GM12878 (cell line): Measurements from ENCODE around the gene PCDHGB5. TPM values are rescaled to one million over a fixed set of nuclear protein-coding genes. Genes with fewer than 3 reads are reported as not detected.

ENCODE experiments used
- ATAC-seq: fragments of 200-7000 bp; cut with Tn5 transposase; 3 replicates; pipeline ENCODE4 v1.9.1; 2020; ENCODE audit warnings: mild to moderate bottlenecking, moderate library complexity
- BruUV-seq: library from RNA; stranded (reverse); fragments of 400-500 nt; replicated peaks from 2 replicates; lab custom pipeline; 2021; lab: Mats Ljungman, UMichigan
- CTCF ChIA-PET: fragments of 300-600 bp; sonication (Branson Sonifier 250); formaldehyde crosslinking; extraction: SDS; loops from one replicate; lab custom pipeline; 2021; ENCODE audit warnings: inconsistent platforms; lab: Yijun Ruan, JAX
- POLR2A ChIA-PET: fragments of 350-600 bp; formaldehyde crosslinking; extraction: SDS; loops from one replicate; lab custom pipeline; 2021; ENCODE audit warnings: inconsistent platforms; lab: Charles Lee
- RAD21 ChIA-PET: fragments of 300-600 bp; sonication (Branson Sonifier 250); formaldehyde crosslinking; loops from one replicate; lab custom pipeline; 2023; ENCODE audit warnings: antibody characterized with exemption; ENCODE audit not compliant: unreplicated experiment; lab: Charles Lee
- SMC1A ChIA-PET: fragments of 300-600 bp; sonication (Branson Sonifier 250); formaldehyde crosslinking; loops from one replicate; lab custom pipeline; 2023; ENCODE audit not compliant: unreplicated experiment, uncharacterized antibody; lab: Charles Lee
- DNase-seq: peaks from one replicate; pipeline ENCODE4 v3.0.0-alpha.2; 2011; ENCODE audit warnings: low read depth, low spot score
- FAIRE-seq: peaks from 3 replicates; lab custom pipeline; 2011; peaks lifted over from hg19 to GRCh38; lab: Jason Lieb, UNC
- H2AFZ ChIP-seq: 2 replicates; pipeline ENCODE4 v1.6.0; 2011; ENCODE audit warnings: low read depth, low read length, control low read depth; ENCODE audit not compliant: control insufficient read depth
- H3K27ac ChIP-seq: 2 replicates; pipeline ENCODE4 v1.5.1; 2011; ENCODE audit warnings: control low read depth; ENCODE audit not compliant: control insufficient read depth, insufficient read depth
- H3K27me3 ChIP-seq, 2 experiments: replicated peaks in 1 of 2; 2 replicates each; pipeline versions ENCODE4 v1.6.0 to v1.6.1; 2011; ENCODE audit warnings: low read length in 1 of 2; ENCODE audit not compliant: control insufficient read depth in 2 of 2, insufficient read depth in 2 of 2
- H3K36me3 ChIP-seq, 2 experiments: 2 replicates each; pipeline ENCODE4 v1.5.1; 2011; ENCODE audit warnings: low read length in 1 of 2; ENCODE audit not compliant: control insufficient read depth in 2 of 2, insufficient read depth in 2 of 2
- H3K4me1 ChIP-seq: 2 replicates; pipeline ENCODE4 v1.6.1; 2011; ENCODE audit warnings: mild to moderate bottlenecking, low read length, moderate library complexity, mixed read lengths; ENCODE audit not compliant: control insufficient read depth, insufficient read depth
- H3K4me2 ChIP-seq: 2 replicates; pipeline ENCODE4 v1.6.0; 2011; ENCODE audit warnings: control low read depth; ENCODE audit not compliant: control insufficient read depth, insufficient read depth
- H3K4me3 ChIP-seq: fragments of 200-600 bp; sonication (generic); 2 replicates; pipeline ENCODE4 v1.5.1; 2016
- H3K79me2 ChIP-seq: 2 replicates; pipeline ENCODE4 v1.6.0; 2011; ENCODE audit warnings: low read length; ENCODE audit not compliant: control insufficient read depth, insufficient read depth
- H3K9ac ChIP-seq: 2 replicates; pipeline ENCODE4 v1.8.0; 2011; ENCODE audit warnings: low read length, control low read depth, mixed read lengths; ENCODE audit not compliant: control insufficient read depth, insufficient read depth
- H3K9me3 ChIP-seq: replicated peaks from 3 replicates; pipeline ENCODE4 v1.5.1; 2011; ENCODE audit warnings: mild to moderate bottlenecking, low read length; ENCODE audit not compliant: control insufficient read depth, insufficient read depth
- H4K20me1 ChIP-seq: 2 replicates; pipeline ENCODE4 v1.6.0; 2011; ENCODE audit not compliant: control insufficient read depth, insufficient read depth
- CEBPB ChIP-seq, 2 experiments: fragments of 150-350 bp in 1 of 2; IDR thresholded peaks; 2 replicates each; pipeline ENCODE4 v1.6.1; 2012 to 2014; ENCODE audit warnings: low read depth in 2 of 2, low read length in 2 of 2, borderline replicate concordance in 1 of 2, inconsistent platforms in 1 of 2
- CEBPZ ChIP-seq: fragments of 150-350 bp; IDR thresholded peaks from 2 replicates; pipeline ENCODE4 v1.6.1; 2016; ENCODE audit warnings: low read depth, low read length
- CREB1 ChIP-seq: IDR thresholded peaks from 2 replicates; pipeline ENCODE4 v1.6.1; 2012; ENCODE audit warnings: low read depth, mild to moderate bottlenecking, inconsistent platforms
- E4F1 ChIP-seq: fragments of 450-650 bp; IDR thresholded peaks from 2 replicates; pipeline ENCODE4 v1.6.1; 2018; ENCODE audit warnings: borderline replicate concordance, mild to moderate bottlenecking; ENCODE audit not compliant: partially characterized antibody
- NR2F1 ChIP-seq: fragments of 450-650 bp; conservative IDR thresholded peaks from 2 replicates; pipeline ENCODE4 v1.6.1; 2017; ENCODE audit warnings: mild to moderate bottlenecking
- POU2F2 ChIP-seq: IDR thresholded peaks from 3 replicates; pipeline ENCODE4 v1.6.1; 2011; ENCODE audit warnings: low read depth, mild to moderate bottlenecking, low read length, borderline replicate concordance
- RFX5 ChIP-seq: IDR thresholded peaks from 2 replicates; pipeline ENCODE4 v1.6.1; 2011; ENCODE audit warnings: low read depth, low read length, improper control_type of control experiment
- ZNF622 ChIP-seq: fragments of 450-650 bp; IDR thresholded peaks from 2 replicates; pipeline ENCODE4 v1.6.1; 2017; ENCODE audit warnings: mild to moderate bottlenecking, inconsistent platforms
- WGBS: methylation state at CpG from one replicate; pipeline ENCODE4 v1.1.6; 2016; ENCODE audit warnings: low lambda C conversion rate; ENCODE audit not compliant: insufficient replicate concordance, insufficient coverage; ENCODE audit errors: missing lambda C conversion rate; 5-methylcytosine and 5-hydroxymethylcytosine counted together
- in situ Hi-C: fragments of 300-500 bp; cut with MboI; formaldehyde crosslinking; loops from 9 replicates; pipeline ENCODE4 v1.14.3; 2018; ENCODE audit warnings: mixed read lengths
- intact Hi-C: fragments of 100-400 bp; cut with micrococcal nuclease; formaldehyde crosslinking; loops from one replicate; pipeline ENCODE4 v1.14.2; 2022; ENCODE audit not compliant: unreplicated experiment
- polyA plus RNA-seq, 11 experiments: library from polyadenylated mRNA; depleted of rRNA in 4 of 11; unstranded in 6 of 11; stranded (reverse) in 5 of 11; fragments of >200 nt; fragmentation: Nextera tagmentation in 4 of 11; fragmentation: Illumina TruSeq in 1 of 11; extraction: Ambion mirVana in 4 of 11; extraction: Trizol in 1 of 11; gene quantifications; 1 replicate in 1 of 11; 2 replicates in 10 of 11; pipeline versions ENCODE4 v1.2.1 to v1.2.3, GENCODE V29; 2011 to 2016; ENCODE audit warnings: inconsistent platforms in 2 of 11, missing spikeins in 2 of 11, low read depth in 1 of 11
- total RNA-seq, 4 experiments: library from RNA; depleted of rRNA in 3 of 4; stranded (reverse); fragments of >200 nt in 3 of 4; fragmentation: Illumina TruSeq in 1 of 4; extraction: Trizol in 1 of 4; gene quantifications; 2 replicates each; pipeline versions ENCODE4 v1.2.1 to v1.2.3, GENCODE V29; 2013 to 2021

Gene PCDHGB5
- total and polyA plus RNA-seq, 10 of the 15 experiments (the other 5 are each of a cell fraction or from before 2014, with no cell fraction given) = 0.02 to 2.3 (median 1.3) TPM; not detected in 1

GRCh38 chr5:141403387-141403786 lies 5.6 kb downstream of the PCDHGB5 start:
- Histone ChIP-seq H3K9me3 (peaks cover 21% of the 10 kb centered on the region), H3K4me2 (no peak overlapping the region), H3K4me3 (no peak overlapping the region), H2AFZ (no peak overlapping the region), H3K79me2 (no peaks in the 10 kb centered on the region), H3K4me1 (no peaks in the 10 kb centered on the region), H3K9ac (no peak overlapping the region), H3K27ac (no peak overlapping the region), H4K20me1 (no peaks in the 10 kb centered on the region), H3K36me3 (no peaks in the 10 kb centered on the region), H3K27me3 (no peaks in the 10 kb centered on the region)
- no peak for TF ChIP-seq CEBPB (IDR thresholded peaks at IDR 0.05; ENCODE audit: borderline replicate concordance in 1 of 2, low read depth in 2 of 2, low read length in 2 of 2)
- no peak for TF ChIP-seq CREB1
- TF ChIP-seq ZNF622 = no peak
- no peak for TF ChIP-seq CEBPZ
- TF ChIP-seq RFX5 = no peak
- TF ChIP-seq E4F1 = no peak
- TF ChIP-seq POU2F2 = no peak
- no peak for TF ChIP-seq NR2F1
- no TSS peak for BruUV-seq
- 74% methylated on average over 22 of the region's 22 CpGs for WGBS
- ChIA-PET SMC1A (interaction anchor here (0.7 to 1.4 kb wide), 2 partner anchors 9 to 33 kb away, joined by 3 to 4 read pairs; partner anchors contain the start of genes PCDHGA10 and PCDHGB3), RAD21 (no interaction called here), POLR2A (no interaction called here), CTCF (interaction anchor here (0.6 to 1.7 kb wide), 6 partner anchors 9 to 736 kb away, joined by 3 to 8 read pairs (median 3); partner anchors contain the start of genes PCDHGA10 and PCDHGA12)
- no peak for DNase-seq
- no peak for FAIRE-seq
- intact Hi-C loops = no loop called here
- in situ Hi-C loops = no loop called here
- ATAC-seq = no peak
